Type B pancreatic cell (in vitro differentiated cells): ENCODE results near the gene MTFMT. TPM values are rescaled to one million over a fixed set of nuclear protein-coding genes. Genes with fewer than 3 reads are reported as not detected.
A peak's percentile ranks its signal among the peaks of the same experiment; 100 is the strongest.

Source experiments
- DNase-seq: peaks from one replicate; pipeline ENCODE4 v3.0.0; 2021; ENCODE audit warnings: mixed read lengths; ENCODE audit not compliant: unreplicated experiment; ENCODE audit errors: extremely low spot score
- H3K27ac Mint-ChIP-seq: 2 replicates; pipeline ENCODE4 v1.8.0; 2021; ENCODE audit warnings: mild to moderate bottlenecking, mixed read lengths
- H3K27me3 Mint-ChIP-seq: 2 replicates; pipeline ENCODE4 v1.8.0; 2021; ENCODE audit warnings: mixed read lengths
- H3K36me3 Mint-ChIP-seq: 2 replicates; pipeline ENCODE4 v1.8.0; 2021; ENCODE audit warnings: mixed read lengths
- H3K4me1 Mint-ChIP-seq: one replicate; pipeline ENCODE4 v1.8.0; 2021; ENCODE audit warnings: mixed read lengths; ENCODE audit not compliant: unreplicated experiment
- H3K4me3 Mint-ChIP-seq: 2 replicates; pipeline ENCODE4 v1.8.0; 2021; ENCODE audit warnings: mild to moderate bottlenecking, mixed read lengths
- H3K9me3 Mint-ChIP-seq: 2 replicates; pipeline ENCODE4 v1.8.0; 2021; ENCODE audit warnings: mixed read lengths
- CTCF ChIP-seq: fragments of 200-600 bp; sonication (generic); conservative IDR thresholded peaks from 2 replicates; pipeline ENCODE4 v1.5.0; 2021; ENCODE audit warnings: antibody characterized with exemption, mild to moderate bottlenecking
- total RNA-seq: library from RNA; stranded (reverse); gene quantifications from 2 replicates; pipeline ENCODE4 v1.2.1, GENCODE V29; 2021; ENCODE audit warnings: low replicate concordance

MTFMT gene
- total RNA-seq, 1 donor from 2014 or later, result 19.5 TPM

- H3K27me3 Mint-ChIP-seq, result peaks cover 3% of the 10 kb centered on the region
- no peaks in the 10 kb centered on the region for H3K9me3 Mint-ChIP-seq
- no peak for DNase-seq
- H3K27ac Mint-ChIP-seq, result no peak overlapping the region
- peaks cover 35% of the 10 kb centered on the region for H3K4me1 Mint-ChIP-seq
- H3K36me3 Mint-ChIP-seq, result no peaks in the 10 kb centered on the region
- H3K4me3 Mint-ChIP-seq, result no peak overlapping the region
- TF ChIP-seq CTCF, result no peak
Measured at GRCh38 chr15:65038836-65039235, 9.4 kb upstream of the MTFMT start.

GRCh38 chr15:65038428-65038827 is 9.0 kb upstream of the MTFMT start:
- Mint-ChIP-seq H3K27ac (no peak overlapping the region), H3K4me1 (peaks cover 39% of the 10 kb centered on the region), H3K36me3 (no peaks in the 10 kb centered on the region), H3K4me3 (no peak overlapping the region), H3K9me3 (no peaks in the 10 kb centered on the region), H3K27me3 (peaks cover 3% of the 10 kb centered on the region)
- no peak for DNase-seq
- no peak for TF ChIP-seq CTCF

GRCh38 chr15:65037309-65037708 is 7.9 kb upstream of the MTFMT start:
- Mint-ChIP-seq H3K4me1 (peaks cover 37% of the 10 kb centered on the region), H3K4me3 (no peak overlapping the region), H3K36me3 (no peaks in the 10 kb centered on the region), H3K9me3 (no peaks in the 10 kb centered on the region), H3K27ac (no peak overlapping the region), H3K27me3 (no peaks in the 10 kb centered on the region)
- DNase-seq, result no peak
- TF ChIP-seq CTCF, result no peak

DNA sequence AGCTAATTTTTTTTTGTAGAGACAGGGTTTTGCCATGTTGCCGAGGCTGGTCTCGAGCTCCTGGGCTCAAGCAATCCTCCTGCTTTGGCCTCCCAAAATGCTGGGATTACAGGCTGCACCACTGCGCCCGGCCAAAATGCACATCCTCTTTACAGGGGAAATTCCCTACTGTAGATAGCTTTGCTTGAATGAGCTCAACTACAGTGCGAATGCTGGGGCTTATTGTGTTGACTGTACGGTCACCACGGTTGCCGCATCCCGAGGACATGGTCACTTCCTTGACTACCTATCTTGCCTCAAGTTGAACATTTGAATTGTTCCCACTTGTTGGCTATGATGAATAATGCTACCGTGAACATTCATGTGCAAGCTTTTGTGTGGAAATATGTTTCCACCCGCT is 5.3 kb upstream of the MTFMT start:
- H3K4me1 Mint-ChIP-seq, result peaks cover 48% of the 10 kb centered on the region

DNA sequence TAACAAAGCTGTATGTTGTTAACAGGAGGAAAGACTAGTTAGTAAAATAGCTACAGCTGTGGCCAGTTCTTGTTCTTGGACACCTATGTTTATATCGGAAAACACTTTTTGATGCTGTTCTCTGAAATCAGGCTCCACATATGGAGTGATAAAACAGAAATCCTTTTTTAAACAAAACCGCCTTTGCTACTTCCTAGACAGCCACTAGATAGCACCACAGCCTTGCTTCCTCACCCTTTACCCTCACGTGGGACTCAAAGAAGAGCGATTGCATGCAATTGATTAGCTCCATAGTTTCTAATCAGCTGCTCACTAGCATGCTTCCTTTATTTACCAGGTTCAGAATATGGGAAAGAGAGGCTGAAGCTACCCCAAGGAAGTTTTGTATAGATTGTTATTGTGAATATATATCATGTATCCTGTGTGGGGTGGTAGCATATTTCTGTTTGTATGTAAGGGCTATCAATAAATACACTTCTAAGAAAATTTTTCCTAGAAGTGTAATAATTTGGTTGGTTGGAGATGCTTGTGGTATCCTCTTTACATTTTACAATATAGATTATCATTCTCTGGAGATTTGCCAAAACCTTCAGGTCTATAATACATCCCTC is 4.3 kb upstream of the MTFMT start:
- TF ChIP-seq CTCF, result peak; percentile 61
- no peak for DNase-seq
- Mint-ChIP-seq H3K4me3 (no peak overlapping the region), H3K4me1 (peaks cover 41% of the 10 kb centered on the region), H3K36me3 (no peaks in the 10 kb centered on the region), H3K27me3 (peaks cover 5% of the 10 kb centered on the region), H3K27ac (no peak overlapping the region), H3K9me3 (no peaks in the 10 kb centered on the region)

More for the DNA sequence above, 5.3 kb upstream of the MTFMT start:
- TF ChIP-seq CTCF, result no peak
- Mint-ChIP-seq H3K4me3 (no peak overlapping the region), H3K9me3 (no peaks in the 10 kb centered on the region), H3K27me3 (peaks cover 5% of the 10 kb centered on the region), H3K27ac (no peak overlapping the region), H3K36me3 (no peaks in the 10 kb centered on the region)
- DNase-seq, result no peak
